Keratinocyte (primary cell): ENCODE data around the gene ARID1B. TPM values are rescaled to one million over a fixed set of nuclear protein-coding genes. Genes with fewer than 3 reads are reported as not detected.

ENCODE experiments used
- DNase-seq: peaks from one replicate; pipeline ENCODE4 v3.0.0-alpha.2; 2011; ENCODE audit warnings: low read depth, missing footprints, low spot score
- FAIRE-seq: peaks from 2 replicates; lab custom pipeline; 2011; peaks lifted over from hg19 to GRCh38; lab: Jason Lieb, UNC
- H2AFZ ChIP-seq: 2 replicates; pipeline ENCODE4 v1.6.0; 2012; ENCODE audit warnings: low read length, control low read depth, inconsistent platforms; ENCODE audit not compliant: control insufficient read depth
- H3K27ac ChIP-seq: 2 replicates; pipeline ENCODE4 v1.5.1; 2011; ENCODE audit warnings: low read length; ENCODE audit not compliant: control insufficient read depth, insufficient read depth
- H3K27me3 ChIP-seq: 3 replicates; pipeline ENCODE4 v1.6.0; 2011; ENCODE audit warnings: low read length; ENCODE audit not compliant: control insufficient read depth, insufficient read depth; ENCODE audit errors: extremely low read depth
- H3K36me3 ChIP-seq, 2 experiments: 2 replicates in 1 of 2; 3 replicates in 1 of 2; pipeline ENCODE4 v1.5.1; 2011; ENCODE audit warnings: low read length in 2 of 2, mild to moderate bottlenecking in 1 of 2; ENCODE audit not compliant: control insufficient read depth in 2 of 2, insufficient read depth in 2 of 2; ENCODE audit errors: extremely low read depth in 1 of 2
- H3K4me1 ChIP-seq: 3 replicates; pipeline ENCODE4 v1.5.1; 2011; ENCODE audit warnings: low read length; ENCODE audit not compliant: control insufficient read depth, insufficient read depth; ENCODE audit errors: extremely low read depth
- H3K4me2 ChIP-seq: 3 replicates; pipeline ENCODE4 v1.6.0; 2011; ENCODE audit warnings: low read depth, low read length; ENCODE audit not compliant: control insufficient read depth, insufficient read depth; ENCODE audit errors: extremely low read depth
- H3K4me3 ChIP-seq, 3 experiments: fragments of 200-600 bp in 1 of 3; sonication (generic) in 1 of 3; 2 replicates in 2 of 3; 3 replicates in 1 of 3; pipeline ENCODE4 v1.5.1; 2011 to 2016; ENCODE audit warnings: low read length in 3 of 3, mild to moderate bottlenecking in 3 of 3, control low read depth in 2 of 3, inconsistent platforms in 1 of 3, low read depth in 1 of 3, mixed read lengths in 1 of 3, mixed run types in 1 of 3, moderate library complexity in 1 of 3; ENCODE audit not compliant: control insufficient read depth in 2 of 3, insufficient read depth in 2 of 3; ENCODE audit errors: extremely low read depth in 1 of 3
- H3K79me2 ChIP-seq: 2 replicates; pipeline ENCODE4 v1.6.0; 2012; ENCODE audit warnings: low read length; ENCODE audit not compliant: control insufficient read depth, insufficient read depth
- H3K9ac ChIP-seq: 3 replicates; pipeline ENCODE4 v1.6.0; 2011; ENCODE audit warnings: low read length; ENCODE audit not compliant: control insufficient read depth, insufficient read depth; ENCODE audit errors: extremely low read depth
- H3K9me1 ChIP-seq: 3 replicates; pipeline ENCODE4 v1.6.0; 2011; ENCODE audit warnings: low read length; ENCODE audit not compliant: control insufficient read depth, insufficient read depth; ENCODE audit errors: extremely low read depth
- H3K9me3 ChIP-seq: 2 replicates; pipeline ENCODE4 v1.5.1; 2012; ENCODE audit warnings: low read depth, low read length; ENCODE audit not compliant: control insufficient read depth
- H4K20me1 ChIP-seq: 3 replicates; pipeline ENCODE4 v1.6.0; 2011; ENCODE audit warnings: low read length; ENCODE audit not compliant: control insufficient read depth, insufficient read depth; ENCODE audit errors: extremely low read depth
- CTCF ChIP-seq, 3 experiments: IDR thresholded peaks in 1 of 3; conservative IDR thresholded peaks in 1 of 3; optimal IDR thresholded peaks in 1 of 3; 2 replicates in 2 of 3; 3 replicates in 1 of 3; pipeline versions ENCODE3 to v1.5.1; 2011; ENCODE audit warnings: low read length in 3 of 3, mild to moderate bottlenecking in 3 of 3, moderate library complexity in 2 of 3, control low read depth in 1 of 3, inconsistent platforms in 1 of 3; ENCODE audit not compliant: insufficient read depth in 2 of 3; ENCODE audit errors: extremely low read depth in 1 of 3
- EZH2 ChIP-seq: IDR thresholded peaks from one replicate; pipeline ENCODE4 v1.6.1; 2012; ENCODE audit warnings: inconsistent platforms, mild to moderate bottlenecking, low read length, moderate library complexity
- dilution Hi-C: fragments of 300-500 bp; cut with MboI; formaldehyde crosslinking; loops from one replicate; pipeline ENCODE4 v1.7.0; 2020; ENCODE audit warnings: low sequenced_read_pairs; ENCODE audit not compliant: extremely low pct_ligation_motif_present
- polyA plus RNA-seq, 5 experiments: library from polyadenylated mRNA; depleted of rRNA in 3 of 5; stranded (reverse) in 3 of 5; stranded (forward) in 1 of 5; unstranded in 1 of 5; fragments of >200 nt; gene quantifications; 1 replicate in 1 of 5; 2 replicates in 3 of 5; 3 replicates in 1 of 5; pipeline versions ENCODE4 v1.2.1 to v1.2.3, GENCODE V29; 2011 to 2012; ENCODE audit warnings: missing spikeins in 2 of 5, low read depth in 1 of 5, low replicate concordance in 1 of 5

ARID1B gene
- polyA plus RNA-seq, 1 donor (not counting 4 experiments of a cell fraction or from before 2014, with no cell fraction given) = 14.9 TPM

GRCh38 chr6:156972145-156972544, 195.0 kb downstream of the ARID1B start:
- Histone ChIP-seq H3K36me3 (no peaks in the 10 kb centered on the region), H4K20me1 (no peaks in the 10 kb centered on the region), H2AFZ (no peak overlapping the region), H3K27me3 (no peaks in the 10 kb centered on the region), H3K9me3 (no peaks in the 10 kb centered on the region), H3K9me1 (no peaks in the 10 kb centered on the region), H3K4me3 (no peak overlapping the region), H3K79me2 (peaks cover 28% of the 10 kb centered on the region), H3K27ac (no peak overlapping the region), H3K4me2 (no peak overlapping the region), H3K9ac (no peak overlapping the region), H3K4me1 (no peaks in the 10 kb centered on the region)
- dilution Hi-C loops = no loop called here
- no peak for DNase-seq
- TF ChIP-seq EZH2 (no peak), CTCF (optimal IDR thresholded peaks at IDR 0.05 in 1 of 3, IDR thresholded peaks at IDR 0.05 in 1 of 3, conservative IDR thresholded peaks at IDR 0.05 in 1 of 3; ENCODE audit: extremely low read depth in 1 of 3, insufficient read depth in 2 of 3, low read length in 3 of 3) (no peak)
- no peak for FAIRE-seq

DNA sequence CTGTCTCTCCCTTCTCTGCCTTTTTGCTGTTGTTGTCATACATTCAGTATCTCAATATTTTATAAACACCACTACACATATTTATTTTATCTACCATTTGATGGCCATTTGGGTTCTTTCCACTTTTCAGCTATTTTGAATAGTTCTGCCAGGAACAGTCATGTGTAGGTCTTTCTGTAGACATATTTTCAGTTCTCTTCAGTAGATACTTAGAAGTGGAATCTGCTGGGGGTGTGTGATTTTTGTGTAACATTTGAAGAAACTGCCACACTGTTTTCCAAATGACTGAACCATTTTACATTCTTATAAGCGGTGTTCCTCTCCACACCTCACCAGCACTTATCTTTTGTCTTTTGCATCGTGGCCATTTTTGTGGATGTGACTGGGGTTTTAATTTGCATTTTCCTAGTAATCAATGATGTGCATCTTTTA, 197.7 kb downstream of the ARID1B start:
- Histone ChIP-seq H4K20me1 (no peaks in the 10 kb centered on the region), H3K9ac (no peak overlapping the region), H3K27me3 (no peaks in the 10 kb centered on the region), H3K79me2 (peaks cover 25% of the 10 kb centered on the region), H3K4me1 (peaks cover 9% of the 10 kb centered on the region), H2AFZ (no peak overlapping the region), H3K36me3 (no peaks in the 10 kb centered on the region), H3K9me3 (no peaks in the 10 kb centered on the region), H3K27ac (no peak overlapping the region), H3K9me1 (no peaks in the 10 kb centered on the region), H3K4me2 (no peak overlapping the region), H3K4me3 (no peak overlapping the region)
- dilution Hi-C loops = no loop called here
- no peak for TF ChIP-seq CTCF (optimal IDR thresholded peaks at IDR 0.05 in 1 of 3, IDR thresholded peaks at IDR 0.05 in 1 of 3, conservative IDR thresholded peaks at IDR 0.05 in 1 of 3; ENCODE audit: extremely low read depth in 1 of 3, insufficient read depth in 2 of 3, low read length in 3 of 3)
- no peak for TF ChIP-seq EZH2
- no peak for DNase-seq
- no peak for FAIRE-seq
